PC-9 (cell line): ENCODE measurements around the gene ASAH2.

Experiments used
- EZH2 ChIP-seq: fragments of 200-600 bp; sonication (generic); IDR thresholded peaks from 2 replicates; pipeline ENCODE4 v1.8.0; 2017; ENCODE audit warnings: antibody characterized with exemption, low read depth
- TF ChIP-seq, protein P1 (sequence below): fragments of 200-600 bp; sonication (generic); conservative IDR thresholded peaks from 2 replicates; pipeline ENCODE4 v1.6.1; 2017; ENCODE audit warnings: mixed run types, antibody characterized with exemption, mild to moderate bottlenecking, moderate library complexity

DNA sequence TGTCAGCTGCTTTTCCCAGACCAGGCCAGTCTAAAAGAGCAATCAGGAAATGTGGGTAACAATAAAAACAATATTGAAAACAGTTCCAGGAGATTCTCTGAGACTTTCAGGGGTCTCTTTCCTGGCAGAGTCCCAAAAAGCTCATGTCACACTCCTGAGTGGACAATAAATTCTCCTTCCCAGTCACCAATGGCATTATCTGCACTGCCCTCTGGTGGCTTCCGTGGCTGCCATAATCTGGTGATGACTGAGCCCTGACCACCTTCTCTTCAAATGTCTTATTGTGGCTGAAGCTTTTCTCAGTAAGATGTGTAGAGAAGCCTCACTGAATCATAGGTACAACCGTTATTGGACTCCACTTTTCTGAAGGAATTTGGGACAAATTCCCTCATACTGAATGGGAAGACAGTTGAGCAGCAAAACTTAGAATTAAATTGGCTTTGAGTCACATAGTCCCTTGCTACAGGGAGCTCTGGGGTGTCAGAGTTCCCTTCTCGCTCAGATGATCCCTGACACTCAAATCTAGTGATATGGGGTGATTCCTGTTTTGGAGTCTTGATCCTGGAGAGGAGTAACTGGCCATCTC, 24.4 kb upstream of the ASAH2 start:
- no peak for TF ChIP-seq EZH2
- TF ChIP-seq, protein P1, sequence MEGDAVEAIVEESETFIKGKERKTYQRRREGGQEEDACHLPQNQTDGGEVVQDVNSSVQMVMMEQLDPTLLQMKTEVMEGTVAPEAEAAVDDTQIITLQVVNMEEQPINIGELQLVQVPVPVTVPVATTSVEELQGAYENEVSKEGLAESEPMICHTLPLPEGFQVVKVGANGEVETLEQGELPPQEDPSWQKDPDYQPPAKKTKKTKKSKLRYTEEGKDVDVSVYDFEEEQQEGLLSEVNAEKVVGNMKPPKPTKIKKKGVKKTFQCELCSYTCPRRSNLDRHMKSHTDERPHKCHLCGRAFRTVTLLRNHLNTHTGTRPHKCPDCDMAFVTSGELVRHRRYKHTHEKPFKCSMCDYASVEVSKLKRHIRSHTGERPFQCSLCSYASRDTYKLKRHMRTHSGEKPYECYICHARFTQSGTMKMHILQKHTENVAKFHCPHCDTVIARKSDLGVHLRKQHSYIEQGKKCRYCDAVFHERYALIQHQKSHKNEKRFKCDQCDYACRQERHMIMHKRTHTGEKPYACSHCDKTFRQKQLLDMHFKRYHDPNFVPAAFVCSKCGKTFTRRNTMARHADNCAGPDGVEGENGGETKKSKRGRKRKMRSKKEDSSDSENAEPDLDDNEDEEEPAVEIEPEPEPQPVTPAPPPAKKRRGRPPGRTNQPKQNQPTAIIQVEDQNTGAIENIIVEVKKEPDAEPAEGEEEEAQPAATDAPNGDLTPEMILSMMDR, result peak; percentile 75
